GM23338 (cell line): ENCODE measurements around the gene CEP72. TPM values are rescaled to one million over a fixed set of nuclear protein-coding genes. Genes with fewer than 3 reads are reported as not detected.

Experiments
- ATAC-seq: fragments of 200-7000 bp; cut with Tn5 transposase; 3 replicates; pipeline ENCODE4 v1.9.1; 2020
- DNase-seq: peaks from one replicate; pipeline ENCODE4 v3.0.0-alpha.2; 2015; ENCODE audit warnings: low spot score
- H2AFZ ChIP-seq: fragments of 200-600 bp; sonication (generic); 2 replicates; pipeline ENCODE4 v1.8.0; 2016; ENCODE audit warnings: antibody characterized with exemption, mild to moderate bottlenecking, moderate library complexity
- H3F3A ChIP-seq: fragments of 200-600 bp; sonication (generic); replicated peaks from 2 replicates; pipeline ENCODE4 v1.8.0; 2017; ENCODE audit warnings: antibody characterized with exemption, mixed run types, low read depth
- H3K27ac ChIP-seq: fragments of 200-600 bp; sonication (generic); 2 replicates; pipeline ENCODE4 v1.6.1; 2016; ENCODE audit warnings: low read depth
- H3K27me3 ChIP-seq: fragments of 200-600 bp; sonication (generic); 2 replicates; pipeline ENCODE4 v1.8.0; 2016; ENCODE audit warnings: mild to moderate bottlenecking, mixed run types, moderate library complexity; ENCODE audit not compliant: insufficient read depth
- H3K36me3 ChIP-seq: fragments of 200-600 bp; sonication (generic); 2 replicates; pipeline ENCODE4 v1.8.0; 2016; ENCODE audit warnings: mild to moderate bottlenecking; ENCODE audit not compliant: insufficient read depth
- H3K4me1 ChIP-seq: fragments of 200-600 bp; sonication (generic); 2 replicates; pipeline ENCODE4 v1.8.0; 2016; ENCODE audit warnings: mild to moderate bottlenecking, moderate library complexity; ENCODE audit not compliant: insufficient read depth
- H3K4me2 ChIP-seq: fragments of 200-600 bp; sonication (generic); 2 replicates; pipeline ENCODE4 v1.7.1; 2017; ENCODE audit warnings: mixed run types
- H3K4me3 ChIP-seq: fragments of 200-600 bp; sonication (generic); 2 replicates; pipeline ENCODE4 v1.6.1; 2016; ENCODE audit warnings: mixed run types
- H3K79me2 ChIP-seq: fragments of 200-600 bp; sonication (generic); replicated peaks from 2 replicates; pipeline ENCODE4 v1.8.0; 2017; ENCODE audit warnings: mild to moderate bottlenecking; ENCODE audit not compliant: insufficient read depth
- H3K9me2 ChIP-seq: fragments of 200-600 bp; sonication (generic); 2 replicates; pipeline ENCODE4 v1.8.0; 2017; ENCODE audit not compliant: insufficient read depth
- H4K20me1 ChIP-seq: fragments of 200-600 bp; sonication (generic); replicated peaks from 2 replicates; pipeline ENCODE4 v1.8.0; 2017; ENCODE audit warnings: mild to moderate bottlenecking; ENCODE audit not compliant: insufficient read depth
- H3K27ac Mint-ChIP-seq: 2 replicates; pipeline ENCODE4 v1.8.0; 2020; ENCODE audit warnings: inconsistent platforms, mild to moderate bottlenecking, moderate library complexity, mixed read lengths
- H3K27me3 Mint-ChIP-seq: 3 replicates; pipeline ENCODE4 v1.8.0; 2022; ENCODE audit warnings: low read depth, mild to moderate bottlenecking, moderate library complexity, mixed read lengths, inconsistent platforms; ENCODE audit not compliant: insufficient read depth, poor library complexity
- H3K36me3 Mint-ChIP-seq: 3 replicates; pipeline ENCODE4 v1.8.0; 2021; ENCODE audit warnings: low read depth, mild to moderate bottlenecking, inconsistent platforms, moderate library complexity, mixed read lengths
- H3K4me1 Mint-ChIP-seq: 3 replicates; pipeline ENCODE4 v1.8.0; 2020; ENCODE audit warnings: mild to moderate bottlenecking, inconsistent platforms, mixed read lengths
- H3K4me3 Mint-ChIP-seq: 3 replicates; pipeline ENCODE4 v1.8.0; 2021; ENCODE audit warnings: moderate library complexity, mild to moderate bottlenecking, inconsistent platforms, mixed read lengths
- H3K9me3 Mint-ChIP-seq: 3 replicates; pipeline ENCODE4 v1.8.0; 2020; ENCODE audit warnings: moderate library complexity, mild to moderate bottlenecking, inconsistent platforms, mixed read lengths
- CREB1 ChIP-seq: fragments of 250-450 bp; sonication (Bioruptor Pico); IDR thresholded peaks from 2 replicates; pipeline ENCODE4 v1.5.0; 2020; ENCODE audit warnings: low read depth, mild to moderate bottlenecking, moderate library complexity
- ETS1 ChIP-seq: IDR thresholded peaks from 2 replicates; pipeline ENCODE4 v1.6.1; 2016; ENCODE audit warnings: antibody characterized with exemption
- EZH2 ChIP-seq: fragments of 200-600 bp; sonication (generic); IDR thresholded peaks from one replicate; pipeline ENCODE4 v1.8.0; 2017; ENCODE audit warnings: antibody characterized with exemption, mild to moderate bottlenecking, low read depth; ENCODE audit not compliant: unreplicated experiment
- EZH2phosphoT487 ChIP-seq: fragments of 200-600 bp; sonication (generic); IDR thresholded peaks from one replicate; pipeline ENCODE4 v1.8.1; 2018; ENCODE audit warnings: antibody characterized with exemption; ENCODE audit not compliant: unreplicated experiment
- JUNB ChIP-seq: IDR thresholded peaks from one replicate; pipeline ENCODE4 v1.6.1; 2016; ENCODE audit warnings: antibody characterized with exemption; ENCODE audit not compliant: unreplicated experiment
- NANOG ChIP-seq: IDR thresholded peaks from 2 replicates; pipeline ENCODE4 v1.6.1; 2016; ENCODE audit warnings: antibody characterized with exemption, borderline replicate concordance
- POLR2AphosphoS5 ChIP-seq: IDR thresholded peaks from 2 replicates; pipeline ENCODE4 v1.6.1; 2016; ENCODE audit warnings: antibody characterized with exemption, low read depth
- REST ChIP-seq: IDR thresholded peaks from one replicate; pipeline ENCODE4 v1.6.1; 2018; ENCODE audit warnings: antibody characterized with exemption; ENCODE audit not compliant: unreplicated experiment
- STAT1 ChIP-seq: IDR thresholded peaks from one replicate; pipeline ENCODE4 v1.6.1; 2016; ENCODE audit warnings: antibody characterized with exemption; ENCODE audit not compliant: unreplicated experiment
- ZNF114 ChIP-seq: fragments of 250-450 bp; sonication (Bioruptor Pico); IDR thresholded peaks from 2 replicates; pipeline ENCODE4 v1.5.0; 2020; ENCODE audit warnings: mild to moderate bottlenecking, moderate library complexity
- ZNF331 ChIP-seq: fragments of 250-450 bp; sonication (Bioruptor Pico); IDR thresholded peaks from 2 replicates; pipeline ENCODE4 v1.5.0; 2020; ENCODE audit warnings: low read depth, mild to moderate bottlenecking, moderate library complexity
- polyA plus RNA-seq: library from polyadenylated mRNA; unstranded; fragments of >200 nt; fragmentation: Nextera tagmentation; extraction: Ambion mirVana; gene quantifications from 2 replicates; pipeline ENCODE4 v1.2.1, GENCODE V29; 2016
- total RNA-seq: library from RNA; depleted of rRNA; stranded (reverse); fragments of >200 nt; shearing (Covaris generic); gene quantifications from 2 replicates; pipeline ENCODE4 v1.2.3, GENCODE V29; 2014
- TF ChIP-seq, protein P1 (sequence below): fragments of 250-450 bp; sonication (Bioruptor Pico); IDR thresholded peaks from 2 replicates; pipeline ENCODE4 v1.5.0; 2020; ENCODE audit warnings: mild to moderate bottlenecking, moderate library complexity
- TF ChIP-seq, protein P2 (sequence below), 2 experiments: fragments of 200-600 bp in 1 of 2; sonication (generic) in 1 of 2; conservative IDR thresholded peaks; 2 replicates each; pipeline versions ENCODE4 v1.5.1 to v1.6.1; 2016 to 2017; ENCODE audit warnings: antibody characterized with exemption in 2 of 2, low read depth in 2 of 2, mild to moderate bottlenecking in 2 of 2, moderate library complexity in 1 of 2

CEP72 gene
- total and polyA plus RNA-seq, 2 experiments from 2014 or later: 15.5 to 27.1 TPM

DNA sequence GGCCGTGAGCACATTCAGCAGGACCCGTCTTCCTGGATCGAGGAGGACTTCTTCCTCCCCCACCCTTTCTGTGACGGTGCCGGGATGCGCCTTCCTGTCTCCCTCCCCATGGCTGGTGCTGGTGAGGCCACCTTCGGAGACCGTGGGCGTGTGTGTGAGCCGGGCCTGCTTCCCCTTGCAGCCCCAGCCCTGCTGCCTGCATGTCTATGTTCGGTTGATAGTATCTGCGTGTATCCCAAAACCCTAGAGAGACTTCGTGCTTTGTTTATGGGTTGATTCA, 12.8 kb downstream of the CEP72 start:
- Mint-ChIP-seq H3K9me3 (no peaks in the 10 kb centered on the region), H3K27me3 (peaks cover 1% of the 10 kb centered on the region), H3K4me1 (no peaks in the 10 kb centered on the region), H3K36me3 (peaks cover 66% of the 10 kb centered on the region), H3K27ac (no peak overlapping the region), H3K4me3 (no peak overlapping the region)
- peaks cover 16% of the 10 kb centered on the region for H3K79me2 ChIP-seq
- H3K9me2 ChIP-seq: no peaks in the 10 kb centered on the region
- H3K36me3 ChIP-seq: peaks cover 22% of the 10 kb centered on the region; the same call in 1 of the 2 replicates
- no peak overlapping the region for H3K4me3 ChIP-seq
- H3K27ac ChIP-seq: no peak overlapping the region
- H3K4me2 ChIP-seq: no peak overlapping the region
- TF ChIP-seq STAT1: no peak
- TF ChIP-seq CREB1 (CRISPR knock-in tag): no peak
- TF ChIP-seq JUNB: no peak
- TF ChIP-seq, protein P1, sequence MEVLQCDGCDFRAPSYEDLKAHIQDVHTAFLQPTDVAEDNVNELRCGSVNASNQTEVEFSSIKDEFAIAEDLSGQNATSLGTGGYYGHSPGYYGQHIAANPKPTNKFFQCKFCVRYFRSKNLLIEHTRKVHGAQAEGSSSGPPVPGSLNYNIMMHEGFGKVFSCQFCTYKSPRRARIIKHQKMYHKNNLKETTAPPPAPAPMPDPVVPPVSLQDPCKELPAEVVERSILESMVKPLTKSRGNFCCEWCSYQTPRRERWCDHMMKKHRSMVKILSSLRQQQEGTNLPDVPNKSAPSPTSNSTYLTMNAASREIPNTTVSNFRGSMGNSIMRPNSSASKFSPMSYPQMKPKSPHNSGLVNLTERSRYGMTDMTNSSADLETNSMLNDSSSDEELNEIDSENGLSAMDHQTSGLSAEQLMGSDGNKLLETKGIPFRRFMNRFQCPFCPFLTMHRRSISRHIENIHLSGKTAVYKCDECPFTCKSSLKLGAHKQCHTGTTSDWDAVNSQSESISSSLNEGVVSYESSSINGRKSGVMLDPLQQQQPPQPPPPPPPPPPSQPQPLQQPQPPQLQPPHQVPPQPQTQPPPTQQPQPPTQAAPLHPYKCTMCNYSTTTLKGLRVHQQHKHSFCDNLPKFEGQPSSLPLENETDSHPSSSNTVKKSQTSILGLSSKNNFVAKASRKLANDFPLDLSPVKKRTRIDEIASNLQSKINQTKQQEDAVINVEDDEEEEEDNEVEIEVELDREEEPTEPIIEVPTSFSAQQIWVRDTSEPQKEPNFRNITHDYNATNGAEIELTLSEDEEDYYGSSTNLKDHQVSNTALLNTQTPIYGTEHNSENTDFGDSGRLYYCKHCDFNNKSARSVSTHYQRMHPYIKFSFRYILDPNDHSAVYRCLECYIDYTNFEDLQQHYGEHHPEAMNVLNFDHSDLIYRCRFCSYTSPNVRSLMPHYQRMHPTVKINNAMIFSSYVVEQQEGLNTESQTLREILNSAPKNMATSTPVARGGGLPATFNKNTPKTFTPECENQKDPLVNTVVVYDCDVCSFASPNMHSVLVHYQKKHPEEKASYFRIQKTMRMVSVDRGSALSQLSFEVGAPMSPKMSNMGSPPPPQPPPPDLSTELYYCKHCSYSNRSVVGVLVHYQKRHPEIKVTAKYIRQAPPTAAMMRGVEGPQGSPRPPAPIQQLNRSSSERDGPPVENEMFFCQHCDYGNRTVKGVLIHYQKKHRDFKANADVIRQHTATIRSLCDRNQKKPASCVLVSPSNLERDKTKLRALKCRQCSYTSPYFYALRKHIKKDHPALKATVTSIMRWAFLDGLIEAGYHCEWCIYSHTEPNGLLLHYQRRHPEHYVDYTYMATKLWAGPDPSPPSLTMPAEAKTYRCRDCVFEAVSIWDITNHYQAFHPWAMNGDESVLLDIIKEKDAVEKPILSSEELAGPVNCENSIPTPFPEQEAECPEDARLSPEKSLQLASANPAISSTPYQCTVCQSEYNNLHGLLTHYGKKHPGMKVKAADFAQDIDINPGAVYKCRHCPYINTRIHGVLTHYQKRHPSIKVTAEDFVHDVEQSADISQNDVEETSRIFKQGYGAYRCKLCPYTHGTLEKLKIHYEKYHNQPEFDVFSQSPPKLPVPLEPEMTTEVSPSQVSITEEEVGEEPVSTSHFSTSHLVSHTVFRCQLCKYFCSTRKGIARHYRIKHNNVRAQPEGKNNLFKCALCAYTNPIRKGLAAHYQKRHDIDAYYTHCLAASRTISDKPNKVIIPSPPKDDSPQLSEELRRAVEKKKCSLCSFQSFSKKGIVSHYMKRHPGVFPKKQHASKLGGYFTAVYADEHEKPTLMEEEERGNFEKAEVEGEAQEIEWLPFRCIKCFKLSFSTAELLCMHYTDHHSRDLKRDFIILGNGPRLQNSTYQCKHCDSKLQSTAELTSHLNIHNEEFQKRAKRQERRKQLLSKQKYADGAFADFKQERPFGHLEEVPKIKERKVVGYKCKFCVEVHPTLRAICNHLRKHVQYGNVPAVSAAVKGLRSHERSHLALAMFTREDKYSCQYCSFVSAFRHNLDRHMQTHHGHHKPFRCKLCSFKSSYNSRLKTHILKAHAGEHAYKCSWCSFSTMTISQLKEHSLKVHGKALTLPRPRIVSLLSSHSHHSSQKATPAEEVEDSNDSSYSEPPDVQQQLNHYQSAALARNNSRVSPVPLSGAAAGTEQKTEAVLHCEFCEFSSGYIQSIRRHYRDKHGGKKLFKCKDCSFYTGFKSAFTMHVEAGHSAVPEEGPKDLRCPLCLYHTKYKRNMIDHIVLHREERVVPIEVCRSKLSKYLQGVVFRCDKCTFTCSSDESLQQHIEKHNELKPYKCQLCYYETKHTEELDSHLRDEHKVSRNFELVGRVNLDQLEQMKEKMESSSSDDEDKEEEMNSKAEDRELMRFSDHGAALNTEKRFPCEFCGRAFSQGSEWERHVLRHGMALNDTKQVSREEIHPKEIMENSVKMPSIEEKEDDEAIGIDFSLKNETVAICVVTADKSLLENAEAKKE (CRISPR knock-in tag): no peak
- TF ChIP-seq REST: no peak
- TF ChIP-seq, protein P2, sequence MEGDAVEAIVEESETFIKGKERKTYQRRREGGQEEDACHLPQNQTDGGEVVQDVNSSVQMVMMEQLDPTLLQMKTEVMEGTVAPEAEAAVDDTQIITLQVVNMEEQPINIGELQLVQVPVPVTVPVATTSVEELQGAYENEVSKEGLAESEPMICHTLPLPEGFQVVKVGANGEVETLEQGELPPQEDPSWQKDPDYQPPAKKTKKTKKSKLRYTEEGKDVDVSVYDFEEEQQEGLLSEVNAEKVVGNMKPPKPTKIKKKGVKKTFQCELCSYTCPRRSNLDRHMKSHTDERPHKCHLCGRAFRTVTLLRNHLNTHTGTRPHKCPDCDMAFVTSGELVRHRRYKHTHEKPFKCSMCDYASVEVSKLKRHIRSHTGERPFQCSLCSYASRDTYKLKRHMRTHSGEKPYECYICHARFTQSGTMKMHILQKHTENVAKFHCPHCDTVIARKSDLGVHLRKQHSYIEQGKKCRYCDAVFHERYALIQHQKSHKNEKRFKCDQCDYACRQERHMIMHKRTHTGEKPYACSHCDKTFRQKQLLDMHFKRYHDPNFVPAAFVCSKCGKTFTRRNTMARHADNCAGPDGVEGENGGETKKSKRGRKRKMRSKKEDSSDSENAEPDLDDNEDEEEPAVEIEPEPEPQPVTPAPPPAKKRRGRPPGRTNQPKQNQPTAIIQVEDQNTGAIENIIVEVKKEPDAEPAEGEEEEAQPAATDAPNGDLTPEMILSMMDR (conservative IDR thresholded peaks at IDR 0.05; ENCODE audit: low read depth in 2 of 2): no peak
- TF ChIP-seq ZNF114 (CRISPR knock-in tag): no peak
- no peak for TF ChIP-seq ETS1
- TF ChIP-seq EZH2phosphoT487: no peak
- no peak for TF ChIP-seq EZH2
- TF ChIP-seq ZNF331 (CRISPR knock-in tag): no peak
- no peak for TF ChIP-seq NANOG
- TF ChIP-seq POLR2AphosphoS5: no peak
- no peaks in the 10 kb centered on the region for H3F3A ChIP-seq
- H3K4me1 ChIP-seq: no peaks in the 10 kb centered on the region
- no peaks in the 10 kb centered on the region for H3K27me3 ChIP-seq
- ATAC-seq (no peak), DNase-seq (no peak)
- H2AFZ ChIP-seq: no peak overlapping the region
- H4K20me1 ChIP-seq: peaks cover 11% of the 10 kb centered on the region
